WTC11 (cell line): ENCODE results near the gene ANKIB1. TPM values are rescaled to one million over a fixed set of nuclear protein-coding genes. Genes with fewer than 3 reads are reported as not detected.

Experiments used
- ATAC-seq: fragments of 200-7000 bp; cut with Tn5 transposase; 2 replicates; pipeline ENCODE4 v1.10.0; 2021; ENCODE audit warnings: mild to moderate bottlenecking, moderate library complexity
- CTCF ChIA-PET: fragments of 300-600 bp; sonication (Branson Sonifier 250); formaldehyde crosslinking; loops from one replicate; lab custom pipeline; 2021; ENCODE audit warnings: antibody characterized with exemption; lab: Charles Lee
- POLR2A ChIA-PET: fragments of 350-600 bp; sonication (Branson Sonifier 250); formaldehyde crosslinking; loops from one replicate; lab custom pipeline; 2021; ENCODE audit warnings: antibody characterized with exemption; lab: Charles Lee
- DNase-seq: peaks from one replicate; pipeline ENCODE4 v3.0.0; 2021; ENCODE audit warnings: low spot score
- H3K27ac Mint-ChIP-seq: 2 replicates; pipeline ENCODE4 v1.8.0; 2021; ENCODE audit warnings: mixed read lengths
- H3K27me3 Mint-ChIP-seq: 2 replicates; pipeline ENCODE4 v1.8.0; 2021; ENCODE audit warnings: low read depth, mild to moderate bottlenecking, moderate library complexity, mixed read lengths
- H3K36me3 Mint-ChIP-seq: 2 replicates; pipeline ENCODE4 v1.8.0; 2021; ENCODE audit warnings: mixed read lengths
- H3K4me1 Mint-ChIP-seq: 2 replicates; pipeline ENCODE4 v1.8.0; 2022; ENCODE audit warnings: mixed read lengths
- H3K4me3 Mint-ChIP-seq: 2 replicates; pipeline ENCODE4 v1.8.0; 2021; ENCODE audit warnings: mild to moderate bottlenecking, moderate library complexity, mixed read lengths
- H3K9me3 Mint-ChIP-seq: 2 replicates; pipeline ENCODE4 v1.8.0; 2021; ENCODE audit warnings: mixed read lengths
- ESRRA ChIP-seq: sonication (generic); formaldehyde crosslinking; IDR thresholded peaks from 2 replicates; pipeline ENCODE4 v1.8.1; 2022; ENCODE audit warnings: mild to moderate bottlenecking, missing genetic modification reagents, borderline replicate concordance
- GTF2I ChIP-seq: fragments of 250-450 bp; sonication (Bioruptor Pico); conservative IDR thresholded peaks from 2 replicates; pipeline ENCODE4 v1.4.0; 2021; ENCODE audit warnings: mild to moderate bottlenecking
- JUN ChIP-seq: sonication (generic); formaldehyde crosslinking; IDR thresholded peaks from 2 replicates; pipeline ENCODE4 v1.8.0; 2023; ENCODE audit warnings: mild to moderate bottlenecking, missing genetic modification reagents
- MXD4 ChIP-seq: fragments of 250-450 bp; sonication (Bioruptor Pico); IDR thresholded peaks from 2 replicates; pipeline ENCODE4 v1.8.0; 2021; ENCODE audit warnings: mild to moderate bottlenecking, moderate library complexity, borderline replicate concordance
- NFE2L1 ChIP-seq: sonication (generic); formaldehyde crosslinking; IDR thresholded peaks from 2 replicates; pipeline ENCODE4 v1.8.1; 2023; ENCODE audit warnings: missing genetic modification reagents
- PRRX2 ChIP-seq: fragments of 250-450 bp; sonication (Bioruptor Pico); IDR thresholded peaks from 2 replicates; pipeline ENCODE4 v1.8.0; 2021; ENCODE audit warnings: mild to moderate bottlenecking
- SP1 ChIP-seq: sonication (generic); formaldehyde crosslinking; conservative IDR thresholded peaks from 2 replicates; pipeline ENCODE4 v1.8.1; 2022; ENCODE audit warnings: missing genetic modification reagents
- TP53 ChIP-seq: sonication (generic); formaldehyde crosslinking; IDR thresholded peaks from 2 replicates; pipeline ENCODE4 v1.8.1; 2023; ENCODE audit warnings: mild to moderate bottlenecking, missing genetic modification reagents
- ZBTB21 ChIP-seq: sonication (generic); formaldehyde crosslinking; IDR thresholded peaks from 2 replicates; pipeline ENCODE4 v1.8.1; 2023; ENCODE audit warnings: mild to moderate bottlenecking, missing genetic modification reagents, borderline replicate concordance
- ZNF263 ChIP-seq: sonication (generic); formaldehyde crosslinking; IDR thresholded peaks from 2 replicates; pipeline ENCODE4 v1.8.1; 2022; ENCODE audit warnings: low read depth, mild to moderate bottlenecking, moderate library complexity, missing genetic modification reagents
- ZNF317 ChIP-seq: sonication (generic); formaldehyde crosslinking; IDR thresholded peaks from 2 replicates; pipeline ENCODE4 v1.8.1; 2023; ENCODE audit warnings: low read depth, mild to moderate bottlenecking, moderate library complexity, missing genetic modification reagents, borderline replicate concordance
- total RNA-seq: library from RNA; stranded (reverse); gene quantifications from 3 replicates; pipeline ENCODE4 v1.2.3, GENCODE V29; 2021
- TF ChIP-seq, protein P1 (sequence below): sonication (generic); formaldehyde crosslinking; IDR thresholded peaks from 2 replicates; pipeline ENCODE4 v1.8.1; 2023; ENCODE audit warnings: mild to moderate bottlenecking, missing genetic modification reagents, borderline replicate concordance
- TF ChIP-seq, protein P2 (sequence below): sonication (generic); formaldehyde crosslinking; IDR thresholded peaks from 2 replicates; pipeline ENCODE4 v1.8.1; 2022; ENCODE audit warnings: low read depth, missing genetic modification reagents, borderline replicate concordance
- TF ChIP-seq, protein P3 (sequence below): fragments of 250-450 bp; sonication (Bioruptor Pico); IDR thresholded peaks from 2 replicates; pipeline ENCODE4 v1.9.0; 2021; ENCODE audit warnings: moderate library complexity, mild to moderate bottlenecking, inconsistent platforms, borderline replicate concordance
- TF ChIP-seq, protein P4 (sequence below): sonication (generic); formaldehyde crosslinking; IDR thresholded peaks from 2 replicates; pipeline ENCODE4 v1.8.0; 2023; ENCODE audit warnings: missing genetic modification reagents, mild to moderate bottlenecking, borderline replicate concordance

The ANKIB1 gene
- total RNA-seq, 1 experiment from 2014 or later: 38.5 TPM

DNA sequence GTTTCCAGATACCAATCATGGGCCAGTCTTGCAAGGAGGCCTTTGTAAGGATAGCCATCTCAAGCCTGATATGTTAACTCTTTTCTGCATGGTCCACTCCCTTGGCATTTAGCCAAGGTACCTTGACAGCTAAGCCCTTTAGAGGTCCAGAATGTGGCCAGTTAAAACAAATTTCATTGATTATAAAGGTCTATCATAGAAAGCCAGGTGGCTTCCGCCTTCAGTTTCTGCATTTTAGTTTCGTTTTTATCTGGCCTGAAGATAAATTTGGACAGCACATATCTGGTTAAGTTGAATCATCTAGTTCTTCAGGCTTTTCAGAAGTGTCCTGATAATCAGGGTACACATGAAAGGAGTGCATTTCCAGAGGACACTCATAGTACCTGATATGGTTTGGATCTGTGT is 30.7 kb downstream of the ANKIB1 start (continued):
- TF ChIP-seq, protein P1, sequence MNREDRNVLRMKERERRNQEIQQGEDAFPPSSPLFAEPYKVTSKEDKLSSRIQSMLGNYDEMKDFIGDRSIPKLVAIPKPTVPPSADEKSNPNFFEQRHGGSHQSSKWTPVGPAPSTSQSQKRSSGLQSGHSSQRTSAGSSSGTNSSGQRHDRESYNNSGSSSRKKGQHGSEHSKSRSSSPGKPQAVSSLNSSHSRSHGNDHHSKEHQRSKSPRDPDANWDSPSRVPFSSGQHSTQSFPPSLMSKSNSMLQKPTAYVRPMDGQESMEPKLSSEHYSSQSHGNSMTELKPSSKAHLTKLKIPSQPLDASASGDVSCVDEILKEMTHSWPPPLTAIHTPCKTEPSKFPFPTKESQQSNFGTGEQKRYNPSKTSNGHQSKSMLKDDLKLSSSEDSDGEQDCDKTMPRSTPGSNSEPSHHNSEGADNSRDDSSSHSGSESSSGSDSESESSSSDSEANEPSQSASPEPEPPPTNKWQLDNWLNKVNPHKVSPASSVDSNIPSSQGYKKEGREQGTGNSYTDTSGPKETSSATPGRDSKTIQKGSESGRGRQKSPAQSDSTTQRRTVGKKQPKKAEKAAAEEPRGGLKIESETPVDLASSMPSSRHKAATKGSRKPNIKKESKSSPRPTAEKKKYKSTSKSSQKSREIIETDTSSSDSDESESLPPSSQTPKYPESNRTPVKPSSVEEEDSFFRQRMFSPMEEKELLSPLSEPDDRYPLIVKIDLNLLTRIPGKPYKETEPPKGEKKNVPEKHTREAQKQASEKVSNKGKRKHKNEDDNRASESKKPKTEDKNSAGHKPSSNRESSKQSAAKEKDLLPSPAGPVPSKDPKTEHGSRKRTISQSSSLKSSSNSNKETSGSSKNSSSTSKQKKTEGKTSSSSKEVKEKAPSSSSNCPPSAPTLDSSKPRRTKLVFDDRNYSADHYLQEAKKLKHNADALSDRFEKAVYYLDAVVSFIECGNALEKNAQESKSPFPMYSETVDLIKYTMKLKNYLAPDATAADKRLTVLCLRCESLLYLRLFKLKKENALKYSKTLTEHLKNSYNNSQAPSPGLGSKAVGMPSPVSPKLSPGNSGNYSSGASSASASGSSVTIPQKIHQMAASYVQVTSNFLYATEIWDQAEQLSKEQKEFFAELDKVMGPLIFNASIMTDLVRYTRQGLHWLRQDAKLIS: no peak
- no peak for TF ChIP-seq MXD4 (CRISPR knock-in tag)
- TF ChIP-seq, protein P2, sequence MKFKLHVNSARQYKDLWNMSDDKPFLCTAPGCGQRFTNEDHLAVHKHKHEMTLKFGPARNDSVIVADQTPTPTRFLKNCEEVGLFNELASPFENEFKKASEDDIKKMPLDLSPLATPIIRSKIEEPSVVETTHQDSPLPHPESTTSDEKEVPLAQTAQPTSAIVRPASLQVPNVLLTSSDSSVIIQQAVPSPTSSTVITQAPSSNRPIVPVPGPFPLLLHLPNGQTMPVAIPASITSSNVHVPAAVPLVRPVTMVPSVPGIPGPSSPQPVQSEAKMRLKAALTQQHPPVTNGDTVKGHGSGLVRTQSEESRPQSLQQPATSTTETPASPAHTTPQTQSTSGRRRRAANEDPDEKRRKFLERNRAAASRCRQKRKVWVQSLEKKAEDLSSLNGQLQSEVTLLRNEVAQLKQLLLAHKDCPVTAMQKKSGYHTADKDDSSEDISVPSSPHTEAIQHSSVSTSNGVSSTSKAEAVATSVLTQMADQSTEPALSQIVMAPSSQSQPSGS: no peak
- TF ChIP-seq PRRX2 (CRISPR knock-in tag): no peak
- TF ChIP-seq, protein P3, sequence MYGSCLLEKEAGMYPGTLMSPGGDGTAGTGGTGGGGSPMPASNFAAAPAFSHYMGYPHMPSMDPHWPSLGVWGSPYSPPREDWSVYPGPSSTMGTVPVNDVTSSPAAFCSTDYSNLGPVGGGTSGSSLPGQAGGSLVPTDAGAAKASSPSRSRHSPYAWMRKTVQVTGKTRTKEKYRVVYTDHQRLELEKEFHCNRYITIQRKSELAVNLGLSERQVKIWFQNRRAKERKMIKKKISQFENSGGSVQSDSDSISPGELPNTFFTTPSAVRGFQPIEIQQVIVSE (CRISPR knock-in tag): no peak
- no peak for TF ChIP-seq SP1 (CRISPR knock-in tag)
- no peak for TF ChIP-seq ZNF317 (CRISPR knock-in tag)
- no peak for TF ChIP-seq ESRRA (CRISPR knock-in tag)
- TF ChIP-seq JUN (CRISPR knock-in tag): no peak
- TF ChIP-seq GTF2I (CRISPR knock-in tag): no peak
- TF ChIP-seq NFE2L1 (CRISPR knock-in tag): no peak

DNA sequence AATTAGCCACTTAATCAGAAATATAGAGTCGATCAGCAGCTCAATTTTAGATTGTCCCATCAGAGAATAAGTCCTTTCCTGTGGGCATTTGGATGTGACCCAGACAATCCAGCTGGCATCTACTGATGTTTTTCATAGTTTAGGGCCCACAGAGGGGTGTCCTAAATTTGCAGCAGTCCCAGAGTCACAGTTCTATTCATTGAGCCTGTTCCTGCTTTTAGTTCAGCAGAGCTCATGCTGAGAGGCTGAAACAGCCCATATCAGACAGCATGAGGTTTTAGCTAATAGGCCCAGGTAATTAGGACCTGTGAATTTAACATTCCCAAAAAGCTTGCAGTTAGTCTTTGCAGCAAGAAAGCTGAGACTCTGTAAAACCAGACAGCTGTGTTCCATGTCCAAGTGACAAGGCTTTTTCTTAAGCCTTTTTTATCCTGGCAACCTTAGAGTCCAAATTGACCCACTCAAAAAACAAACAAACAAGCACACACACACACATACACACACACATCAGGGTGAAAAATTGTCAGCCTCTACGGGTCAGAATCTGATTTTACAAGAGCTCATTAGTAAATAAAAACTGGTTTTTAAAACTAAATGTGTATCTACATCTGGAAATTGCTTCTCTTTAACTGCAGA is 33.7 kb downstream of the ANKIB1 start:
- Mint-ChIP-seq H3K9me3 (peaks cover 6% of the 10 kb centered on the region; the same call in 1 of the 2 replicates), H3K27me3 (no peaks in the 10 kb centered on the region), H3K36me3 (peaks cover 6% of the 10 kb centered on the region; the same call in 1 of the 2 replicates), H3K4me1 (peaks cover 22% of the 10 kb centered on the region), H3K27ac (no peak overlapping the region), H3K4me3 (no peak overlapping the region)
- TF ChIP-seq ZBTB21 (CRISPR knock-in tag) (no peak), ZNF263 (CRISPR knock-in tag) (no peak), TP53 (CRISPR knock-in tag) (no peak)
- TF ChIP-seq, protein P4, sequence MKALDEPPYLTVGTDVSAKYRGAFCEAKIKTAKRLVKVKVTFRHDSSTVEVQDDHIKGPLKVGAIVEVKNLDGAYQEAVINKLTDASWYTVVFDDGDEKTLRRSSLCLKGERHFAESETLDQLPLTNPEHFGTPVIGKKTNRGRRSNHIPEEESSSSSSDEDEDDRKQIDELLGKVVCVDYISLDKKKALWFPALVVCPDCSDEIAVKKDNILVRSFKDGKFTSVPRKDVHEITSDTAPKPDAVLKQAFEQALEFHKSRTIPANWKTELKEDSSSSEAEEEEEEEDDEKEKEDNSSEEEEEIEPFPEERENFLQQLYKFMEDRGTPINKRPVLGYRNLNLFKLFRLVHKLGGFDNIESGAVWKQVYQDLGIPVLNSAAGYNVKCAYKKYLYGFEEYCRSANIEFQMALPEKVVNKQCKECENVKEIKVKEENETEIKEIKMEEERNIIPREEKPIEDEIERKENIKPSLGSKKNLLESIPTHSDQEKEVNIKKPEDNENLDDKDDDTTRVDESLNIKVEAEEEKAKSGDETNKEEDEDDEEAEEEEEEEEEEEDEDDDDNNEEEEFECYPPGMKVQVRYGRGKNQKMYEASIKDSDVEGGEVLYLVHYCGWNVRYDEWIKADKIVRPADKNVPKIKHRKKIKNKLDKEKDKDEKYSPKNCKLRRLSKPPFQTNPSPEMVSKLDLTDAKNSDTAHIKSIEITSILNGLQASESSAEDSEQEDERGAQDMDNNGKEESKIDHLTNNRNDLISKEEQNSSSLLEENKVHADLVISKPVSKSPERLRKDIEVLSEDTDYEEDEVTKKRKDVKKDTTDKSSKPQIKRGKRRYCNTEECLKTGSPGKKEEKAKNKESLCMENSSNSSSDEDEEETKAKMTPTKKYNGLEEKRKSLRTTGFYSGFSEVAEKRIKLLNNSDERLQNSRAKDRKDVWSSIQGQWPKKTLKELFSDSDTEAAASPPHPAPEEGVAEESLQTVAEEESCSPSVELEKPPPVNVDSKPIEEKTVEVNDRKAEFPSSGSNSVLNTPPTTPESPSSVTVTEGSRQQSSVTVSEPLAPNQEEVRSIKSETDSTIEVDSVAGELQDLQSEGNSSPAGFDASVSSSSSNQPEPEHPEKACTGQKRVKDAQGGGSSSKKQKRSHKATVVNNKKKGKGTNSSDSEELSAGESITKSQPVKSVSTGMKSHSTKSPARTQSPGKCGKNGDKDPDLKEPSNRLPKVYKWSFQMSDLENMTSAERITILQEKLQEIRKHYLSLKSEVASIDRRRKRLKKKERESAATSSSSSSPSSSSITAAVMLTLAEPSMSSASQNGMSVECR: no peak
- CTCF ChIA-PET: interaction anchor here (0.6 to 1.3 kb wide), 5 partner anchors 10 to 168 kb away, joined by 3 to 4 read pairs (median 3); partner anchors contain the start of genes ANKIB1, GATAD1, KRIT1 and LRRD1
- DNase-seq: no peak
- POLR2A ChIA-PET: no interaction called here
- ATAC-seq: peak; percentile 83
